ENCODE results near the gene FANCE.
"Not testable (repeated sequence)": the region's sequence is repeated elsewhere in the genome, so short reads cannot be mapped to it uniquely, and the experiment has no call there.

FANCE gene

DNA sequence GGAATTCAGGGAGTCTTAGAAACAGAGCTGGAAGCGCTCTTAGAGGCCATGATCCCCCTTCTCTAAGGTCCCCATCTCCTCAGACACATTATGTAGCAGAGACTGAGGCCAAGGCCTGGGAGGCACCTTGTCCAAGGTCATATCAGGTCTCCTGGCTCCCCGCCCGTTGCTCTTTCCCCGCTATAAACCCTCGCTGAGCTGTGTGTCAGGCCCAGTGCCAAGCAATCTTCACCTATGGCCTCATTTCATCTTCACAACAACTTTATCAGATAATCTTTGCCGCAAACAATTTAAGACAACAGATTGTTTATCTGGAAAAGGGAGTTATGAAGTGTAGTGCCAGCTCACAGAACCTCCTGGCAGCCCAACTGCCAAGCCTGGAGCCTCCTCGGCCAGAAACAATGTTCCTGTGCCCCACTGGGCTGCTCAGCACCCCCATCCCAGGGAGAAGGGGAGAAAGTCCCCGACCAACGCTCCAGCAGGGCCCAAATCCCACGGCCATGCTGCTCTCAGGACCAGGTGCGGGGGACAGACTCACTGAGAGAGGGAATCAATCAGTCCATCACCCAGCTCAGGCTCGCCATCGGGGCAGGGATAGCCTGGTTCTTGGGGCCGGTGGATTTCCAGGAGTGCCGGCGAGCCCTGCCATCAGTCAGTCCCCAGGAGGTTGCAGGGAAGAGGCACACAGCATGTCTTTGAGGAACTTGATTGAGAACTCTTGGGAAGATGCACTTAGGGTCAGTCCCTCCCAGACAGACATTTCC lies 16.9 kb upstream of the FANCE start:
- Histone ChIP-seq H3K9ac (ENCODE audit: low read depth, low read length) (no peak overlapping the region), H3K4me3 (ENCODE audit: low read length) (no peak overlapping the region), H3K4me2 (ENCODE audit: low read length) (no peak overlapping the region), H3K4me1 (ENCODE audit: control insufficient read depth, insufficient read depth, low read length) (peaks cover 8% of the 10 kb centered on the region), H3K27me3 (ENCODE audit: control insufficient read depth, insufficient read depth, low read length) (no peaks in the 10 kb centered on the region), H3K36me3 (ENCODE audit: insufficient read depth, low read length) (no peaks in the 10 kb centered on the region), H3K9me3 (replicated peaks; ENCODE audit: low read length) (peaks cover 2% of the 10 kb centered on the region)

DNA sequence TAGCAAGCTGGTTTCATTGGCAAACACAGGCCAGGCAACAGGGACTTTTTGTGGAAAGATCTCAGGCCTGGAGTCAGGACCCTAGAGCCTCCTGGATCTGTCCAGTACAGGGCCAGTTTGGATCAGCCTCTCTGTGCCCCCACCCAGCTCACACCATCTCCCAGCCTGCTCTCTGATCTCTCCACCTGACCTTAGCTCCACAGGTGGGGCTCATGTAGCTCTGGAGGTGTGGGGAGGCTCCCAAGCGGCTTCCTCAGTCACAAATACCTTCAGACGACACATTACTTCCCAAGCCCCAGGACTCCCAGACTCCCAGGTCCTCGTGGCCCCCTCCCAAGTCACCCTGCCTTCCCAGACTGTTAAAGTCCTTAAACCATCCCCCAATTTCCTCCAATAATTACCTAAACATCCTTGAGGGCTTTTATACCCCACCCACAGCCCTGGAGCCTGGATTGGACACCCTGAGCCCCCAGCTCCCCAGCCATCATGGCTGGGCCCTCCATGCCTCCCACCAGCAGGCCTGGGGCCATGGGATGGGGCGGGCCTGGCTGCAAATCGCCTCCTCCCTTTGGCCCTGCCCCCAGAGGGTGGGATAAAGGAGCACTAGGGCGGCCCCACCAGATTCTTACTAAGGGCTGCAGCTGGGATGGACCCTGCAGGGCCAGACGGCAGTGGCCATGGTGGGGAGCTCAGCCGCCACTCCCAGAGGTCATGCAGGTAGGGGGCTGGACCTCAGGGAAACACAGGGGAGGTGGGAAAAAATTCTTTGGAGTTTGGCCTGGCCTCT lies 15.9 kb upstream of the FANCE start:
- no peak overlapping the region for H3K9ac ChIP-seq (ENCODE audit: low read depth, low read length)
- H3K27me3 ChIP-seq (ENCODE audit: control insufficient read depth, insufficient read depth, low read length): no peaks in the 10 kb centered on the region
- H3K9me3 ChIP-seq (replicated peaks; ENCODE audit: low read length): no peaks in the 10 kb centered on the region
- peaks cover 8% of the 10 kb centered on the region for H3K4me1 ChIP-seq (ENCODE audit: control insufficient read depth, insufficient read depth, low read length)
- no peaks in the 10 kb centered on the region for H3K36me3 ChIP-seq (ENCODE audit: insufficient read depth, low read length)
- H3K4me2 ChIP-seq (ENCODE audit: low read length): no peak overlapping the region
- H3K4me3 ChIP-seq (ENCODE audit: low read length): no peak overlapping the region

DNA sequence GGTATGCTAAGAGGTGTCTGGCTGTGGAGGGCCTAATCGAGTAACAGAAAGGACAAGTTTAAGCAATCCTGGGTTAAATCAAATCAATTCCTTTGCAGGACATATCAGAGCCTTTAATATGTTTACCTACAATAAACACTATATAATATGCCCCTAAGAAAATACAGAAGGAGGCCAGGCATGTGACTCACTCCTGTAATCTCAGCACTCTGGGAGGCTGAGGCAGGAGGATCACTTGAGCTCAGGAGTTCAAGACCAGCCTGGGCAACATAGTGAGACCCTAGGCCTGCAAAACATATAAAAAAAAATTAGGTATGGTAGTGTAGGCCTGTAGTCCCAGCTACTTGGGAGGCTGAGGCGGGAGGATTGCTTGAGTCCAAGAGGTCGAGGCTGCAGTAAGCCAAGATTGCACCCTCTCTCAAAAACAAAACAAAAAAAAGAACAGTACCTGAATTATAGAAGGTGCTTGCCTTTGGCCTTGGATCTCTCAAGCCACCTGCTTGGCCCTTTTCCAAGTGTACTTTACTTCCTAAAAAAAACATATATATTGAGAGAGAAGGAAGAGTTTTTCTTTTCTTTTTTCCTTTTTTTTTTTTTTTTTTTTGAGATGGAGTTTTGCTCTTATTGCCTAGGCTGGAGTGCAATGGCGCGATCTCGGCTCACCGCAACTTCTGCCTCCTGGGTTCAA lies 13.6 kb upstream of the FANCE start:
- not testable (repeated sequence) for H3K4me3 ChIP-seq (ENCODE audit: low read length); H3K27me3 ChIP-seq (ENCODE audit: control insufficient read depth, insufficient read depth, low read length); H3K9ac ChIP-seq (ENCODE audit: low read depth, low read length); H3K36me3 ChIP-seq (ENCODE audit: insufficient read depth, low read length); H3K4me1 ChIP-seq (ENCODE audit: control insufficient read depth, insufficient read depth, low read length); H3K4me2 ChIP-seq (ENCODE audit: low read length); H3K9me3 ChIP-seq (replicated peaks; ENCODE audit: low read length)

GRCh38 chr6:35439308-35439707 lies 12.8 kb upstream of the FANCE start:
- Histone ChIP-seq H3K9ac (ENCODE audit: low read depth, low read length) (no peak overlapping the region), H3K36me3 (ENCODE audit: insufficient read depth, low read length) (no peaks in the 10 kb centered on the region), H3K9me3 (replicated peaks; ENCODE audit: low read length) (no peaks in the 10 kb centered on the region), H3K27me3 (ENCODE audit: control insufficient read depth, insufficient read depth, low read length) (no peaks in the 10 kb centered on the region), H3K4me3 (ENCODE audit: low read length) (no peak overlapping the region), H3K4me1 (ENCODE audit: control insufficient read depth, insufficient read depth, low read length) (peaks cover 9% of the 10 kb centered on the region), H3K4me2 (ENCODE audit: low read length) (no peak overlapping the region)

GRCh38 chr6:35441205-35441604 lies 10.9 kb upstream of the FANCE start:
- Histone ChIP-seq H3K36me3 (ENCODE audit: insufficient read depth, low read length) (no peaks in the 10 kb centered on the region), H3K27me3 (ENCODE audit: control insufficient read depth, insufficient read depth, low read length) (no peaks in the 10 kb centered on the region), H3K4me1 (ENCODE audit: control insufficient read depth, insufficient read depth, low read length) (peaks cover 7% of the 10 kb centered on the region), H3K9ac (ENCODE audit: low read depth, low read length) (no peak overlapping the region), H3K4me2 (ENCODE audit: low read length) (no peak overlapping the region), H3K9me3 (replicated peaks; ENCODE audit: low read length) (no peaks in the 10 kb centered on the region), H3K4me3 (ENCODE audit: low read length) (no peak overlapping the region)

- Histone ChIP-seq H3K27me3 (ENCODE audit: control insufficient read depth, insufficient read depth, low read length) (no peaks in the 10 kb centered on the region), H3K4me2 (ENCODE audit: low read length) (no peak overlapping the region), H3K9ac (ENCODE audit: low read depth, low read length) (no peak overlapping the region)
Measured at GRCh38 chr6:35441642-35442041, 10.5 kb upstream of the FANCE start.

DNA sequence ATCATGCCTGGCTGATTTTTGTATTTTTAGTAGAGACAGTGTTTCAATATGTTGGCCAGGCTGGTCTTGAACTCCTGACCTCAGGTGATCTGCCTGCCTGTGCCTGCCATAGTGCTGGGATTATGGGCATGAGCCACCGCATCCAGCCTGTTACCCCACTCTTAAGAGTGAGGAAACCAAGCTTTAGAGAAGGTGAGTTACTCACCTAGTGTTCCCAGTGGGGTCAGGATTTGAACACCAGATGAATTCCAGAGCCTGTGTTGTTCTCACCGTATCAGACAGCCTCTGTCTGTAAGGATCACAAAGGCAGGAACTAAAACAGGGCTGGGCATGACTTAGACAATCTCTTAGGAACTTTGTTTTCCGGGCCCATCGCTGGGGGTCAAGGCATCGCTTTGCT lies 9.4 kb upstream of the FANCE start:
- Histone ChIP-seq H3K27me3 (ENCODE audit: control insufficient read depth, insufficient read depth, low read length) (no peaks in the 10 kb centered on the region), H3K4me3 (ENCODE audit: low read length) (no peak overlapping the region), H3K9ac (ENCODE audit: low read depth, low read length) (no peak overlapping the region), H3K4me1 (ENCODE audit: control insufficient read depth, insufficient read depth, low read length) (peaks cover 7% of the 10 kb centered on the region), H3K9me3 (replicated peaks; ENCODE audit: low read length) (no peaks in the 10 kb centered on the region), H3K36me3 (ENCODE audit: insufficient read depth, low read length) (no peaks in the 10 kb centered on the region), H3K4me2 (ENCODE audit: low read length) (no peak overlapping the region)

More at GRCh38 chr6:35441642-35442041, 10.5 kb upstream of the FANCE start:
- H3K9me3 ChIP-seq (replicated peaks; ENCODE audit: low read length): no peaks in the 10 kb centered on the region
- no peaks in the 10 kb centered on the region for H3K36me3 ChIP-seq (ENCODE audit: insufficient read depth, low read length)
- H3K4me3 ChIP-seq (ENCODE audit: low read length): no peak overlapping the region
- peaks cover 7% of the 10 kb centered on the region for H3K4me1 ChIP-seq (ENCODE audit: control insufficient read depth, insufficient read depth, low read length)

DNA sequence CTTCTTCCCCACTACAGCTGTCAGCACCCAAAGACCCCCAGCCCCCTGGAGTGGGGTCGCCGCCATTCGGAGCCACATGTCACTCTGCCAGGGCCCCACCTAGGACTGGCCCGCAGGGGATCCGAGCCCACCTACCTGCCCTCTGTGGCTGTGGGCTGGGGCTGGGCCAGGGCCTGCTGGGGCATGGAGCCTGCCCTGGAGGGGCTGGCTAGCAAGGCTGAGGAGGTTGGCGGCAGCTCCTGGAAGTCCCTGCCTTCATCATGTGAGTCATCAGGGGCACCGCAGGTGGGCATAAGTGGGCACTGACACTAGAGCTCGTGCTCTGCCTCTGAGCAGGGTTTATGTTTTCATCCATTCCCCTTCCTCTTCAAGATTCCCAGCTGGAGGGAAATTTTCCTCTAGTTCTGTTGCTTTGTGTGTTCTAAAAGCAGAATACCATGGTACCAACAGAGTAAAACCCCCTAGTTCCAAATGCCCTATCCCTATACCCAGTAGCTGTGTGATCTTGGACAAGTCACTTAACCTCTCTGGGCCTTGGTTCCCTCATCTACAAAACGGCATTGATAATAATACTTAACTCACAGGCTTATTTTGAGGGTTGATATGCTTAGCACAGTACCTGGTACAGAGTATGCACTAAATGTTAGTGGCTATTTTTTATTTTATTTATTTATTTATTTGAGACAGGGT lies 8.7 kb upstream of the FANCE start:
- Histone ChIP-seq H3K9ac (ENCODE audit: low read depth, low read length) (no peak overlapping the region), H3K4me3 (ENCODE audit: low read length) (no peak overlapping the region), H3K4me2 (ENCODE audit: low read length) (no peak overlapping the region), H3K9me3 (replicated peaks; ENCODE audit: low read length) (no peaks in the 10 kb centered on the region), H3K36me3 (ENCODE audit: insufficient read depth, low read length) (no peaks in the 10 kb centered on the region), H3K4me1 (ENCODE audit: control insufficient read depth, insufficient read depth, low read length) (peaks cover 7% of the 10 kb centered on the region), H3K27me3 (ENCODE audit: control insufficient read depth, insufficient read depth, low read length) (no peaks in the 10 kb centered on the region)

DNA sequence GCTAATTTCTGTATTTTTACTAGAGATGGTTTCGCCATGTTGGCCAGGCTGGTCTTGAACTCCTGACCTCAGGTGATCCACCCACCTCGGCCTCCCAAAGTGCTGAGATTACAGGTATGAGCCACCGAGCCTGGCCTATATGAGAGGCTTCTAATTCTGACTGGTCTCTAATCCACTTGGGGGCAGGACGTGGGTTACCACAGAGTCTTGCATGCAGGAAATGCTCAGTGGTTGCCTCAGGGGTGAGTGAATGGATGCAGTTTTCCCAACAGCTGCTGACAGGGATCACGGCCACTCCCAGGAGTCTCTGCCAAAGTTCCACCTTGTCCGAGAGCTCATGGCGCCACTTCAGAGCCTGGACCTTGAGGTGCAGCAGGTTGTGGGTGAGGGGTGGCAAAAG lies 6.4 kb upstream of the FANCE start:
- H3K9me3 ChIP-seq (replicated peaks; ENCODE audit: low read length): no peaks in the 10 kb centered on the region
- peaks cover 7% of the 10 kb centered on the region for H3K4me1 ChIP-seq (ENCODE audit: control insufficient read depth, insufficient read depth, low read length)
- no peaks in the 10 kb centered on the region for H3K36me3 ChIP-seq (ENCODE audit: insufficient read depth, low read length)
- no peak overlapping the region for H3K9ac ChIP-seq (ENCODE audit: low read depth, low read length)
- no peak overlapping the region for H3K4me2 ChIP-seq (ENCODE audit: low read length)
- H3K4me3 ChIP-seq (ENCODE audit: low read length): no peak overlapping the region
- H3K27me3 ChIP-seq (ENCODE audit: control insufficient read depth, insufficient read depth, low read length): no peaks in the 10 kb centered on the region

DNA sequence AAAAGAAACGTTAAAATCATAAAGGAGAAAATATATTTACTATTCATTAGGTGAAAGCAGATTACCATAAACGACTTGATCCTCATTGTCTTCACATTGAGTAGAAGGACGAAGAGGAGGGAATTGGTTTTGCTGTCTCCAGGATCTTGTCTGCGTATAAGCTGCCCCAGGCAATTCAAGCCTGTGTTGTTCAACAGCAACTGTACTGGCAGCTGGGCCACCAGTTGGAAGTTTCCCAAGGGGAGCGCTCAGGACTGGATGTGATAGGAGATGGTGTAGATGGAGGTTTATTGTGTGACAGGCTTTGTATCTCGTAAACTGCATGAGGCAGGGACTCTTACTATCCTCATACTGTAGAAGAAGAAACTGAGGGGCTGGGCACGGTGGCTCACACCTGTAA lies 3.9 kb upstream of the FANCE start:
- Histone ChIP-seq H3K4me2 (ENCODE audit: low read length) (no peak overlapping the region), H3K9ac (ENCODE audit: low read depth, low read length) (no peak overlapping the region), H3K4me3 (ENCODE audit: low read length) (no peak overlapping the region), H3K36me3 (ENCODE audit: insufficient read depth, low read length) (no peaks in the 10 kb centered on the region), H3K4me1 (ENCODE audit: control insufficient read depth, insufficient read depth, low read length) (peaks cover 18% of the 10 kb centered on the region), H3K27me3 (ENCODE audit: control insufficient read depth, insufficient read depth, low read length) (no peaks in the 10 kb centered on the region), H3K9me3 (replicated peaks; ENCODE audit: low read length) (no peaks in the 10 kb centered on the region)

DNA sequence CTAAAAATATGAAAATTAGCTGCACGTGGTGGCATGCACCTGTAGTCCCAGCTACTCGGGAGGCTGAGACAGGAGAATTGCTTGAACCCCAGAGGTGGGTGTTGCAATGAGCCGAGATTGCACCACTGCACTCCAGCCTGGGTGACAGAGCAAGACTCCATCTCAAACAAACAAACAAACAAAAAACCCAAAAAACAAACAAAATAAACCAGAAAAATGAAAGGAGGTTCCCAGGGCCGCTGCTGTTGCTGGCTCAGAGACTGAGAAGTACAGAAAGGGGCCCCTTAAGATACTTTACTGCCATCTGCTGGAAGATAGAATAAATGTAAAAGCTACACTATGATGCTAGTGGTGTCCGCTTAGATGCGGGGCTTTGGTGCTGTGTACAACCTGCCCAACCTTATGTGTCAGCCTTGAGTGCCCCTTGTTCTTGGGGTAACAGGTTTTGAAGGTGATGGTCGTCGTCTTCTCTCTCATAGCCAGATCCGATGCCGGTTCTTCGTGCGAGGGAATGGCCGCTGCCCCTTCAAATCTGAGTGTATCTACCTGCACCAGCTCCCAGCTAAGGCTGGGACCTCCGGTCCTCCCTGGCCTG lies 2.8 kb upstream of the FANCE start:
- Histone ChIP-seq H3K27me3 (ENCODE audit: control insufficient read depth, insufficient read depth, low read length) (no peaks in the 10 kb centered on the region), H3K9me3 (replicated peaks; ENCODE audit: low read length) (no peaks in the 10 kb centered on the region), H3K4me2 (ENCODE audit: low read length) (no peak overlapping the region), H3K36me3 (ENCODE audit: insufficient read depth, low read length) (no peaks in the 10 kb centered on the region), H3K4me3 (ENCODE audit: low read length) (no peak overlapping the region), H3K4me1 (ENCODE audit: control insufficient read depth, insufficient read depth, low read length) (peaks cover 27% of the 10 kb centered on the region), H3K9ac (ENCODE audit: low read depth, low read length) (no peak overlapping the region)
